Activated CD4-positive, alpha-beta T cell treated with anti-CD3 and anti-CD28 coated beads for 1 hour (primary cell): ENCODE measurements around the gene MTERF4.
A peak's percentile ranks its signal among the peaks of the same experiment; 100 is the strongest.
"Not testable (repeated sequence)": the region's sequence is repeated elsewhere in the genome, so short reads cannot be mapped to it uniquely, and the experiment has no call there.

ENCODE experiments used
- DNase-seq: peaks from one replicate; pipeline ENCODE4 v3.0.0-alpha.2; 2020

Gene MTERF4

GRCh38 chr2:241110089-241110606 lies 8.1 kb upstream of the MTERF4 start:
- no peak for DNase-seq

GRCh38 chr2:241109210-241110088 lies 7.4 kb upstream of the MTERF4 start:
- no peak for DNase-seq

DNA sequence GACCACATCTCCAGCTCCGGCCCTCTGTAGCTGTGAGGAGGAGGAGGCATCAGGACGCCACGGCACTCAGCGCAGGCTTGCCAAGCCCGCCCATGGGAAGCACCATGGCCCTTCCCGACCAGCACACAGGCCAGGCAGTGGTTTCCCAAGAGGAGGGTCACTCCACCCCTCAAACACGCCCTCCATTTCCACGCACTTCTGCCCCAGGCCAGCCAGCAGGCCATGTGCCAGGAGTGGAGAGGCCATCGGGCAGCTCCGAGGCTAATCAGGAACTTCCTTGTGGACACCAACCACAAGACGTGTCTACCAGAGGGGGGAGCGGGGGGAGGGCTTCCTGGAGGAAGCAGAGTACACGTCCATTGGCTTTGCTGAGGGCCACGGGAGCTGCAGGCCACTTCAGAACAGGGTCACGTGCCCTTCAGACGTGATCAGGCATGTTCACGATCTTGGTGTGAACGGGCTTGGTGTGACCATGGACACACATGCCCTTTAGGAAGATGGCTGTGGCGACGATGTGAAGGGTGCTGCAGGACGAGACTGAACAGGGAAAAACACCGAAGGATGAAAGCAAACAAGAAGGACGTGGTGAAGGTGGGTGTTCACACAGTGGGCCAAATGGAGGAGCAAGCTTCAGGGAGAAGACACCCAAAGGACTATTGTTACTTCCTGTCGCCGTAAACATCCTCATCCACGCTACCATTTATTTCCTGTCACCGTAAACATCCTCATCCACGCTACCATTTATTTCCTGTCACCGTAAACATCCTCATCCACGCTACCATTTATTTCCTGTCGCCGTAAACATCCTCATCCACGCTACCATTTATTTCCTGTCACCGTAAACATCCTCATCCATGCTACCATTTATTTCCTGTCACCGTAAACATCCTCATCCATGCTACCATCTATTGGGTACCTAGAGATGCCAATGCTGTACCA lies 6.5 kb upstream of the MTERF4 start:
- no peak for DNase-seq

DNA sequence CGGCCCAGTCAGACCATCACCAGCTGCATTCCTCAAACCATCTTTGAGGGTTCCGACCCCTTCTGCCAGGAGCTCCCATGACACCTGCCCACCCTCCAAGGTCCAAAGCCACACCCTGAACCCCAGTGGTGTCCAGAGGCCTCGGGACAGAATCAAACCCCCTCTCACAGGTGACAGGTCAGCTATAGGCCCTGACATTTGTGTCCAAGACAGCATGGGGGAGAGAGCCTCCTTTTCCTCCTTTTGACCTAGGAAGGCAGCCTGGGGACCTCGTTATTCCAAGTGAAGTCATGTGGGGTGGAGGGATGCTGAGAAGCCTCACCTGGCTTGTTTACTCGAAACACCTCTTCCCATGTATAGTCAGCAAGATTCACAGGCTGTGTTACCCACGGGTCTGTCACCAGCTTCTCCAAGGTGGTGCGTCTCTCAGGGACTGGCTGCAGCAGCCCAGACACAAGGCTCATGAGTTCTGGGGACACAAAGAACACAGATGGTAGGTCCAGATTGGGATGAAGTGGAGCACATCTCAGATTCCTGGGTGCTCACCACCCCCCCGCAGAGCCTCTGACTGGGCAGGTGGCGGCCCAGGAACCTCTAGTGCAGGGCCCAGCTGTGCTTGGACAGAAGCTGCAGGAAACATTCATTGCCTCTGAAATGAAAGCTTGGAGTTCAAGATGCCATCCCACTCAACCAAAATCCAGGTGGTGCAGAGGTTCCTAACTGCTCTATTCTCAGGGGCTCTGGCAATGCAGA lies 5.1 kb upstream of the MTERF4 start:
- DNase-seq: no peak

DNA sequence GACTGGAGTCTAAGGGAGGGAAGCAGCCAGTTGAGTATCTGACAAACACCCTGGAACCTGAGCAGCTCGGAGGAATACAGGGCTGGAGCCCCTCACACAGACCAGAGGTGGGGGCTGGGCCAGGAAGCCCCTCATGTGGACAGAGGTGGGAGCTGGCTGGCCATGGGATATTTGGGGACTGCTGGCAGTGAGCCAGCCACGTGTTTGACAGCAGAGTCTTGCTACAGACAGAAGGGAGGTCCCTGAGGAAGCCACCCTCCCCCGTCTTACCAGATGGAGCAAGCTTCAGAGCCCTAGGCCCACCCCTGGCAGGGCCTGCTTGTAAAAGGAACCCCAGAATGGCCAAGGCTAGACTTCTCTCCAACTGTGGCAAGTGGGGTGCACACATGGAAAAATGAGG lies 3.6 kb upstream of the MTERF4 start:
- DNase-seq: no peak

DNA sequence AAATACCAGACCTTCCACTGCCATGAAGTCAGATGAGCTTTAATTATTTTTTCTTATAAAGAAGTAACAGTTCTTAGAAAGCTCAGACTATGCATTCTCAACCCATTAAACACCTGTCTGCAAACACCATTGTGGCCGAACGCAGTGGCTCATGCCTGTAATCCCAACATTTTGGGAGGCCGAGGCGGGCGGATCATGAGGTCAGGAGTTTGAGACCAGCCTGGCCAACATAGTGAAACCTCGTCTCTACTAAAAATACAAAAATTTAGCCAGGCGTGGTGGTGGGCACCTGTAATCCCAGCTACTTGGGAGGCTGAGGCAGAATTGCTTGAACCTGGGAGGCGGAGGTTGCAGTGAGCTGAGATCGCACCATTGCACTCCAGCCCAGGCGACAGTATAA lies 2.5 kb upstream of the MTERF4 start:
- not testable (repeated sequence) for DNase-seq

- DNase-seq: no peak
Observed at GRCh38 chr2:241103176-241103595, 1.1 kb upstream of the MTERF4 start.

GRCh38 chr2:241099246-241099645 lies 2.8 kb downstream of the MTERF4 start:
- no peak for DNase-seq

DNA sequence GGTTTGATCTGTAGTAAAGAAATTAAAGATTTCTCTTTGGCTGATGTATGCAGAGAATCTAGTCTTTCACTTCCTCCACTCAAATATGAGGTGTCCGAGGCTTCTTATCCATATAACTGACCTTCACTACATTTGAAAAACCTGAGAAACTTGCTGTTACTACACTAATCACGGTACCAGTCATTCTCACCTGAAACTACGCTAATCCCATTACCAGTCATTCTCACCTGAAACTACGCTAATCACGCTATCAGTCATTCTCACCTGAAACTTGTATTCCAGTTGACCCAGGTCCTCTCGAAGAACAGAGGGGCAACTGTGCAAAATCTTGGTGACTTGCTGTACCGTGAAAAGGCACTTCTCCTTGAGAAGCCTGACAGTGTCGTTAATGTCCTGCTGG lies 5.1 kb downstream of the MTERF4 start:
- no peak for DNase-seq

GRCh38 chr2:241095594-241096290 lies 6.3 kb downstream of the MTERF4 start:
- DNase-seq: peak; percentile 36

GRCh38 chr2:241094924-241095420 lies 7.1 kb downstream of the MTERF4 start:
- no peak for DNase-seq

GRCh38 chr2:241094172-241094571 lies 7.9 kb downstream of the MTERF4 start:
- DNase-seq: no peak

DNA sequence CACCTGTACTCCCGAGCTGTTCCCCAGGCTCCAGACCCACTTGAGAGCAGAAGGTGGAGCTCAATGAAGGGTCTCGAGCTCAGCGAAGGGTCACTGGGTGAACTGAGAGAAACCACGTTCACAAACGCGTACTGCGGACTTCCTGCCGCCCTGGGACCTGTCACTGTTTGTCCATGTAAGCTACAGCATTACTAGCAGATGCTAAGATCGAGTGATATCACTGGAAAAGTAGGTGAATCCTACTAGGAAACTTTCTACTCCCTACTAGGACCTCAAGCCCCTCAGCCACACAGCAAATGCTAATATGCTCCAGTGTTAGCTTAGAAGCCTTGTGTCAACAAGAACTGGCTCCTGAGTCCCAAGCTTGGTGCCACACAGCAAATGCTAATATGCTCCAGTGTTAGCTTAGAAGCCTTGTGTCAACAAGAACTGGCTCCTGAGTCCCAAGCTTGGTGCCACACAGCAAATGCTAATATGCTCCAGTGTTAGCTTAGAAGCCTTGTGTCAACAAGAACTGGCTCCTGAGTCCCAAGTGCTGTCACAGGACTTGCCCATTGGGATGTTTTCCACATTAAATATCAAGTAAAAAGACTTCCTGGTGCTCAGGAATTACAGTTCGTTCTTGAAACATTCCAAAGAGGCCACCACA lies 8.8 kb downstream of the MTERF4 start:
- not testable (repeated sequence) for DNase-seq

- no peak for DNase-seq
Observed at GRCh38 chr2:241092677-241093076, 9.4 kb downstream of the MTERF4 start.

DNA sequence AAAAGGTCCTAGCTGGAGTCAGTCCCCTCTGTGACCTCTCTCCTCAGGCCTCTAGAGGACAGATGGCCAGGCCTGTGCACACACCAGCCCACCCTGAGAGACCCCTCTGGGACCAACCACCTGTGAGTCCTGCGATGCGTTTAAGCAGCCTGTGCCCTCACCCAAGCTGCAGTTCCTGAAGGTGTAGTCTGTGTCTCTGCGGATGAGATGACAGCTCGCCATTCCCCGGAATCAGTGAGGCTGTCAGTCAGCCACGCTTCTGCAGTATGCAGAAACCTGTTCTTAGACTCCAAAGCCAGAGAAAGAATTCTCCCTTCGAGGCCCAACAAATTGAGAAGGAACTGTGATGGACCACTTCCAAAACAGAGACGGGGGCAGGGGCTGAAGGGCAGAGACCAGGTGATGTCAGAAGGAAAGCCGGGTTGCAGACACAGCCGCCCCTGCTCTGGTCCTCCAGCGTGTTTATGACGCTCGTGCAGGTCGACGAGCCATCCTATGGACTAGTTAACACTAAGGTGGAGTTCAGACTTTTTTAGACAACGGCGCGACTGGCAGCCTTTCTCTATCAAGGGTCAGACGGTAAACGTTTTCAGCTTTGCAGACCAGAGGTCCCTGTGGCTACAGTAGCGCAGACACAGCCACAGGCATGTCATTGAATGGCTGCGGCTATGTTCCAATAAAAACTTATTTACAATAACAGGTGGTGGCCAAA lies 10.2 kb downstream of the MTERF4 start:
- DNase-seq: no peak

GRCh38 chr2:241091201-241091600 lies 10.9 kb downstream of the MTERF4 start:
- no peak for DNase-seq

DNA sequence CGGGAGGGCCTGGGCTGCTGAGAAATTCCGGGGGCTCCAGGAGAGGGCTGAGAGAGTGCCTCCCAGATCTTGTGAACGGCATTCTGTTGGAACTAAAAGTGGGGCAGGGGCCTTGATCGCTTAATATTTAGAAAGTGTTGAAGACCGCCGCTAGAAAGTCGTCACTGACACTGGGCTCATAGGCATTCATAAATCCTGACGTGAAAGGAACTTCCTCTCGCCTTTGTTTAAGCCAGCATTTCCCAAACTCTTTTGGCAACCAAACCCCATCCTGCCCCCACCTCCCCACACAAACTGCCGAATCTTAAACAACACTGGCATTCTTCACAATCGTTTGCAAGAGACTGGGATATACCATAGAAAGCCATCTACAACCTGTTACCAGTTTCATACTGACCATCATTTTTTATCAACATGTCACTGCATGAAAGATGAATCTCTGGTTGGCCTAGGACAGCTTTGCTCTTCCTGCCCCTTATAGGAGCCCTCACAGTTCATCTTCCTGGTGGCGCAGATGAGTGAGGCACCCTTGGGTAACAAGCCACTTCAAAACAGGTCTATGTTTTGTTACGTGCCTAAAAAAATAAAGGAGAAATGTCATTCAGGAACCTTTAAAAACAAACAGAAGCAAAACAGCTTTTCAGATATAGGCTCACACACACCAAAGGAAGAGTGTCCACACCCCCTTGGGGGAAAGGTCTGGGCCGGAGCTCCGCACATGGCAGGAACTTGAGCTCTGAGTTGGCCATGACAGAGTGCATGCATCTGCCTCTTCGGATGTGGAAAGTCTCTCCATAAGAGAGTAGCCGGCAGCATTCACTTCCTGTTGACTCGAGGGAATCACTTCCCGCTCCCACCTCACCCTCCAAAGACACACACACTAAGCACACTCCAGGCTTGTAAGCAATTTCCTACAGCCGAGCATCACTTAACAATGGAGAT lies 13.0 kb downstream of the MTERF4 start:
- DNase-seq: no peak

DNA sequence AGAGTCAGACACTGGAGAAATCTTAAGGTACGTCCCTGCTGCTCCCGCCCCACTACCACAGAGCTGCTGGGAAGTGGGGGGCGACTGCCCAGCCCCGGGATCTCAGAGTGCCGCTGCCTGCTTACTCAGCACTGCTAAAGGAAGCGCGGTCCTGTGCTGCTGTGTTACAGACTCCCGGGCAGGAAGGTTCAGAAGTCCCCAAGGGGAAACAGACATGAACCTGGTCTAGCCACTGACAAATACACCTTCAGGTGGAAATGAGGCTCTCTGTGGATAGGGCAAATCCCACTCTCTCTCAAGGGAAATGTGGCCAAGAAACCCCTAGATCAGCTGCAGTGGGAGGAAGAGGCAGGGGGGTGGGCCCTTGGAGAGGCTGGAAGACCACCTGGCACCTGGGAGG lies 13.7 kb downstream of the MTERF4 start:
- no peak for DNase-seq
